ENCODE measurements around the gene OR11L1.

GRCh38 chr1:247862756-247863155, 21.1 kb upstream of the OR11L1 start:
- TF ChIP-seq CTCF (IDR thresholded peaks at IDR 0.05; ENCODE audit: low read length), result no peak
- no peak for TF ChIP-seq EZH2 (IDR thresholded peaks at IDR 0.05; ENCODE audit: borderline replicate concordance, low read length)

Measured in OCI-LY1 (cell line).